ENCODE results near the gene WDR7. TPM values are rescaled to one million over a fixed set of nuclear protein-coding genes. Genes with fewer than 3 reads are reported as not detected.

The WDR7 gene
- total RNA-seq, 1 donor from 2014 or later, result 13.5 TPM

DNA sequence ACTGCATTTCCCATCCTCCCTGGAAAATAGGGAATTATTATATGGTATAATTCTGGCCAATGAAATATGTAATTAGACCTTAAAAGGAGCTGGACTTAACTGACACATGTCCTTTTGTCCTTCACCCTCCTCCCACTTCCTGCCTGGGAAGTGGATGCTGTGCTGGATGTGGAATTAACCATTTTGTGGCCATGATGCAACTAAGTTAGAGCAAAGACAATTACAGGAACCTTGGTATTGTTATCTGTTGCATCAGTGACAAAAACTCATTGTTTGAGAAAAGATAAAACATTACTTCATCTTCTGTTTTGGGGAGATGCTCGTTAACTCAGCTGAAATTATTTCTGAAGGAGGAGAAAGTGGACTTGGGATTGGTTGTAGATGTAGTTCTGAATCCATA, 268.0 kb downstream of the WDR7 start:
- H3K4me1 ChIP-seq, result no peaks in the 10 kb centered on the region
- TF ChIP-seq, protein P1, sequence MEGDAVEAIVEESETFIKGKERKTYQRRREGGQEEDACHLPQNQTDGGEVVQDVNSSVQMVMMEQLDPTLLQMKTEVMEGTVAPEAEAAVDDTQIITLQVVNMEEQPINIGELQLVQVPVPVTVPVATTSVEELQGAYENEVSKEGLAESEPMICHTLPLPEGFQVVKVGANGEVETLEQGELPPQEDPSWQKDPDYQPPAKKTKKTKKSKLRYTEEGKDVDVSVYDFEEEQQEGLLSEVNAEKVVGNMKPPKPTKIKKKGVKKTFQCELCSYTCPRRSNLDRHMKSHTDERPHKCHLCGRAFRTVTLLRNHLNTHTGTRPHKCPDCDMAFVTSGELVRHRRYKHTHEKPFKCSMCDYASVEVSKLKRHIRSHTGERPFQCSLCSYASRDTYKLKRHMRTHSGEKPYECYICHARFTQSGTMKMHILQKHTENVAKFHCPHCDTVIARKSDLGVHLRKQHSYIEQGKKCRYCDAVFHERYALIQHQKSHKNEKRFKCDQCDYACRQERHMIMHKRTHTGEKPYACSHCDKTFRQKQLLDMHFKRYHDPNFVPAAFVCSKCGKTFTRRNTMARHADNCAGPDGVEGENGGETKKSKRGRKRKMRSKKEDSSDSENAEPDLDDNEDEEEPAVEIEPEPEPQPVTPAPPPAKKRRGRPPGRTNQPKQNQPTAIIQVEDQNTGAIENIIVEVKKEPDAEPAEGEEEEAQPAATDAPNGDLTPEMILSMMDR (IDR thresholded peaks at IDR 0.05), result no peak
- DNase-seq (ENCODE audit: low spot score in 2 of 2), result no peak
- no peak overlapping the region for H3K4me3 ChIP-seq
- H3K9me3 ChIP-seq, result no peaks in the 10 kb centered on the region
- H3K36me3 ChIP-seq, result no peaks in the 10 kb centered on the region
- no peak overlapping the region for H3K27ac ChIP-seq
- H3K27me3 ChIP-seq, result no peaks in the 10 kb centered on the region
- intact Hi-C loops (cut with DNase I), result no loop called here

GRCh38 chr18:56921896-56922480, 270.8 kb downstream of the WDR7 start:
- DNase-seq (ENCODE audit: low spot score in 2 of 2), result no peak
- H3K36me3 ChIP-seq, result peaks cover 0 to 3% of the 10 kb centered on the region in 2 donors
- TF ChIP-seq, protein P1 (IDR thresholded peaks at IDR 0.05), result no peak
- no peak overlapping the region for H3K4me3 ChIP-seq
- H3K27me3 ChIP-seq, result no peaks in the 10 kb centered on the region
- no peaks in the 10 kb centered on the region for H3K9me3 ChIP-seq
- intact Hi-C loops (cut with DNase I), result no loop called here
- H3K27ac ChIP-seq, result no peak overlapping the region
- no peaks in the 10 kb centered on the region for H3K4me1 ChIP-seq

GRCh38 chr18:56926734-56927133, 275.6 kb downstream of the WDR7 start:
- no peaks in the 10 kb centered on the region for H3K27me3 ChIP-seq
- no peaks in the 10 kb centered on the region for H3K4me1 ChIP-seq
- H3K36me3 ChIP-seq, result peaks cover 0 to 3% of the 10 kb centered on the region in 2 donors
- no peaks in the 10 kb centered on the region for H3K9me3 ChIP-seq
- no peak for DNase-seq (ENCODE audit: low spot score in 2 of 2)
- intact Hi-C loops (cut with DNase I), result no loop called here
- no peak overlapping the region for H3K27ac ChIP-seq
- H3K4me3 ChIP-seq, result no peak overlapping the region
- TF ChIP-seq, protein P1 (IDR thresholded peaks at IDR 0.05), result no peak

DNA sequence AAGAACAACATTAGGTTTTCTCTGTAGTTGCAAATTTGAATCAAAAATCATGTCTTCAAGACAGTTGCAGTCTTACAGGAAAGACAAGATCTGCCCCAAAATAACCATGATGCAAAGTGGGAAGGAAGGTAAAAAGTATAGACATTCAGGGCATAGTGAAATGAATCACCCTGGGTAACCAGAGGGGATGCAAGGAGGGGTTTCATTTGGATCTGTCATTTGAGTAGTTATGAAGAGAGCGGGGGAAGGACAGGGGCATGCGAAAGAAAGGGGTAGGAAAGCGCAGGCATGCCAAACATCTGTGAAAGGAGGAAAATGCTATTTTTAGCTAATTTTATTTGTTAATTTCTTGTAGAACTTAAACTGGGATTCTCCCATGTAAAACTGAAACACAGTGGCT, 276.6 kb downstream of the WDR7 start:
- H3K27ac ChIP-seq, result no peak overlapping the region
- no peak overlapping the region for H3K4me3 ChIP-seq
- H3K27me3 ChIP-seq, result no peaks in the 10 kb centered on the region
- DNase-seq (ENCODE audit: low spot score in 2 of 2), result no peak
- no peaks in the 10 kb centered on the region for H3K4me1 ChIP-seq
- no peaks in the 10 kb centered on the region for H3K9me3 ChIP-seq
- intact Hi-C loops (cut with DNase I), result no loop called here
- TF ChIP-seq, protein P1 (IDR thresholded peaks at IDR 0.05), result no peak
- peaks cover 0 to 3% of the 10 kb centered on the region in 2 donors for H3K36me3 ChIP-seq

GRCh38 chr18:56929886-56930285, 278.7 kb downstream of the WDR7 start:
- no peaks in the 10 kb centered on the region for H3K27me3 ChIP-seq
- H3K27ac ChIP-seq, result no peak overlapping the region
- intact Hi-C loops (cut with DNase I), result no loop called here
- H3K36me3 ChIP-seq, result no peaks in the 10 kb centered on the region
- no peaks in the 10 kb centered on the region for H3K9me3 ChIP-seq
- no peak overlapping the region for H3K4me3 ChIP-seq
- H3K4me1 ChIP-seq, result no peaks in the 10 kb centered on the region
- TF ChIP-seq, protein P1 (IDR thresholded peaks at IDR 0.05), result no peak
- no peak for DNase-seq (ENCODE audit: low spot score in 2 of 2)

DNA sequence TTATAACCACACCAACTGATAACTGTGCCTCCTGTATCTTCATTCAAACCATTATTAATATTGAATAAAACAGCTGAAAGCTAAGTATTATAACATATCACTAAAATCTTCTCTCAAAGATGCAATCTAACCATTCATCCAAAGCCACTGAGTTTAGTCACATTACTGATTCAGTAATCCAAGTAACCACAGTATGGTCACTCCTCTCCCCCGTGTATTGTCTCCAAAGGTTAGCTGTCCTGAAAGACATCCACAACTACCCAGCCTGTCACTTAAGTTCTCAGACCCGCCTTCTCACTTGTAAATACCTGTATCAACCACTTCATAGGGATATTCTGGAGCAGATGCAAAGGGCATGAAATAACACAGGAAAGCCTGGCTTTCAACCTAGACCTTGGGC, 282.3 kb downstream of the WDR7 start:
- H3K9me3 ChIP-seq, result no peaks in the 10 kb centered on the region

More for the DNA sequence above, 282.3 kb downstream of the WDR7 start:
- no peak overlapping the region for H3K4me3 ChIP-seq
- TF ChIP-seq, protein P1 (IDR thresholded peaks at IDR 0.05), result no peak
- no peak for DNase-seq (ENCODE audit: low spot score in 2 of 2)
- H3K4me1 ChIP-seq, result no peaks in the 10 kb centered on the region
- peaks cover 4 to 5% of the 10 kb centered on the region in 2 donors for H3K36me3 ChIP-seq
- H3K27me3 ChIP-seq, result no peaks in the 10 kb centered on the region
- no peak overlapping the region for H3K27ac ChIP-seq
- intact Hi-C loops (cut with DNase I), result no loop called here

All from ascending aorta (tissue), 2 donors.